T-helper 1 cell treated with Interleukin-12 subunit alpha and Interleukin-12 subunit beta and Interleukin-4 antibody, amounts not matched to agents 30 ng/mL and 1 ng/mL, for 36 hours (primary cell): ENCODE measurements around the gene TMEM175. TPM values are rescaled to one million over a fixed set of nuclear protein-coding genes. Genes with fewer than 3 reads are reported as not detected.
"Not testable (repeated sequence)": the region's sequence is repeated elsewhere in the genome, so short reads cannot be mapped to it uniquely, and the experiment has no call there.

Experiments used
- intact Hi-C: fragments of 100-400 bp; cut with micrococcal nuclease; formaldehyde crosslinking; loops from one replicate; pipeline ENCODE4 v1.15.1; 2024
- total RNA-seq: library from RNA; stranded (reverse); gene quantifications from 2 replicates; pipeline ENCODE4 v1.2.3, GENCODE V29; 2022

Gene TMEM175
- total RNA-seq, 1 donor from 2014 or later = 24.9 TPM

DNA sequence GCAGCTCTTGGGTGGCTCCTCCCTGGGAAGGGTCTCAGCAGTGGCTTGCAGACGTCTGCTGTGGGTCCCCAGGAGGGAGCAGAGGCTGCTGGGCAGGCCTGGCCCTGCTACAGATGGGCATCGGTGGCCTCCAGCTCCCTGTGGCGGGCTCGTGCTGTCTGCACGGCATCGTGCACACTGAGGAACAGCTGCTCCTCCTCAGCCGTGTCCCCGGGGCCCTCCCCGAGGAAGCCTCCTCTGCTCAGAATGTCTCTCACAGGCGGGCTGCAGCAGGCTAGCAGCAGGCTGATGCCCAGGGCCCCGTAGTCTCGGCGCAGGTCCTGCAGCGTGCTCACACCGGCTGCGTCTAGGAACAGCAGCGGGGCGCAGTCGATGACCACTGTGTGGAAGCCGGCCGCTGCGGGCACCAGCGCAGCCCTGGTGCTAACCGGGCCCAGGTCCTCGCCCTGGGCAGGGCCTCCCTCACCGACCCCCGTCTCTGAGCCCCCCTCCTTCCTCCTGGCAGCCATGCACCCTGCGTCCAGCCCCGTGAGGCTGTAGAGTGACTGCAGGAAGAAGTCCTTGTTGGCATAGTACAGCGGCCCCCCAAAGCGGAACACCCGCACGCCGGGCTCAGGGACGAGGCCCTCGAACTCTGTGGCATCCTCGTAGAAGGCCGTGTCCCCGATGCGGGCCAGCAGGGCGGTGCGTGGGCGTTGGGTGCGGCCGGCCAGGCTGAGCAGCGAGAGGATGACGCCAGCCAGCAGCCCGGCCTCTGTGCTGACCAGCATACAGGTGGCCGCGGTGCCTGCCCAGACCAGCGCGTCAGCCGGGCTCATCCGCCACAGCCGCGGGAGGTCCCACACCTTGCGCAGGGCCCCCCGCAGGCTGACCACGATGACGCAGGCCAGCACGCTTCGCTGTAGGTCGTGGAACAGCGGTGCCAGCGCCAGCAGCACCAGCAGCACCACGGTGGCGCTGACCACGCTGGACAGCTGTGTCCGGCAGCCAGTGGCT lies 56.8 kb downstream of the TMEM175 start:
- intact Hi-C loops = loop anchor here (10.0 kb wide), 2 partner anchors 514 to 744 kb away; no protein-coding TSS in a partner anchor

- intact Hi-C loops = loop anchor here (10.0 kb wide), 2 partner anchors 515 to 745 kb away; no protein-coding TSS in a partner anchor
These were observed 57.6 kb downstream of the TMEM175 start for GRCh38 chr4:989722-990471.

- intact Hi-C loops = no loop called here
These were observed 58.6 kb downstream of the TMEM175 start for GRCh38 chr4:990746-991367.

- intact Hi-C loops = no loop called here
These were observed 59.4 kb downstream of the TMEM175 start for GRCh38 chr4:991451-992296.

GRCh38 chr4:992297-993110 lies 60.2 kb downstream of the TMEM175 start:
- intact Hi-C loops = no loop called here

GRCh38 chr4:993111-994029 lies 61.1 kb downstream of the TMEM175 start, which contains the start of gene SLC26A1:
TSS of gene SLC26A1 (minus strand) at chr4:993404. CDS start at chr4:991703, 1,701 bp downstream.
- intact Hi-C loops = no loop called here

DNA sequence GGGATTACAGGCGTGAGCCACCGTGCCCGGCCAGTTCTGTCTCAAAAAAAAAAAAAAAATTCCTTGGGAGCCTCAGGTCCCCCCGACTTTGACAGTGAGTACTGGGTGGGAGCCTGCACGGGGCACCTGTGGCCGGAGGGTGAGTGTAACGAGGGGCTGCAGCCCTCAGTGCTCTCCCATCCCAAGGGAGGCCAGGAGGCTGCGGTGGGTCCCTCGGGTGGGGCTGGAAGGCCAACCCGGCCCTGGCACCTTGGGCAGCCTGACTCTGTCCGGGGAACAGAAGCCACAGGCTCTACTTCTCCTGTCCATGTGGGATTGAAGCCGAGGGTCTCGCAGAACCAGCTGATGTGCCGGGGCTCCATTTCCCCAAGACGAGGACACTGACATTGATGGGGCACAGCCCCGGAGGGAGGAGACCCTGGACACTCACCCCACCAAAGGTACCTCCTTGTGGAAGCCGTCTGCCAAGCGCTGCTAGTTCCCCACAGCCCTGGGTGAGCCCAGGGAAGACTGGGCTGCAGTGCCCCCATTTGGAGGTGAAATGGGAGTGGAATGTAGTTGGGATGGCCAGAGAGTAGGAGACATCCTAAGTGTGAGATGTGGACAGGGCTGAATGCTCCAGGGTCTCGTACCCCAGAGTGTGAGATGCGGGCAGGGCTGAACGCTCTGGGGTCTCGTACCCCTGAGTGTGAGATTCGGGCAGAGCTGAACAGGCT lies 63.2 kb downstream of the TMEM175 start:
- intact Hi-C loops = no loop called here

- intact Hi-C loops = no loop called here
These were observed 64.1 kb downstream of the TMEM175 start for GRCh38 chr4:996030-996996.

DNA sequence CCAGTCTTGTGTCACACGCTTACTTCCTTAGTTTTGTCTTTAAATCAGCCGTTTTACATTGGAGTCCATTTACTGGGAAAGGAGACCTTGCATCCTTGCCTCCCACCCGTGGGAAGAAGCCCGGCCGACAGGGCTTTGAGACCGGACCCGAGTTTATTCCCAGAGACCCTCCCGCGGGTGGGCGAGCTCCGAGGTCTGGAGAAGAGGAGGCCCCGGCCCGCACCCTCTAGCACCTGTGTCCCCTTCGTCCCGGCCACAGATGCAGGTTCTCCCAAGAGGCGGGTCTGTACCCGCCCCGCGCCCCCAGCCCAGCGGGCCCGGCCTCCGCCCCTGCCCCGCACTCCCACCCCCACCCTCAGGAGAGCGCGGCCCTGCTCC lies 64.7 kb downstream of the TMEM175 start:
- intact Hi-C loops = no loop called here

DNA sequence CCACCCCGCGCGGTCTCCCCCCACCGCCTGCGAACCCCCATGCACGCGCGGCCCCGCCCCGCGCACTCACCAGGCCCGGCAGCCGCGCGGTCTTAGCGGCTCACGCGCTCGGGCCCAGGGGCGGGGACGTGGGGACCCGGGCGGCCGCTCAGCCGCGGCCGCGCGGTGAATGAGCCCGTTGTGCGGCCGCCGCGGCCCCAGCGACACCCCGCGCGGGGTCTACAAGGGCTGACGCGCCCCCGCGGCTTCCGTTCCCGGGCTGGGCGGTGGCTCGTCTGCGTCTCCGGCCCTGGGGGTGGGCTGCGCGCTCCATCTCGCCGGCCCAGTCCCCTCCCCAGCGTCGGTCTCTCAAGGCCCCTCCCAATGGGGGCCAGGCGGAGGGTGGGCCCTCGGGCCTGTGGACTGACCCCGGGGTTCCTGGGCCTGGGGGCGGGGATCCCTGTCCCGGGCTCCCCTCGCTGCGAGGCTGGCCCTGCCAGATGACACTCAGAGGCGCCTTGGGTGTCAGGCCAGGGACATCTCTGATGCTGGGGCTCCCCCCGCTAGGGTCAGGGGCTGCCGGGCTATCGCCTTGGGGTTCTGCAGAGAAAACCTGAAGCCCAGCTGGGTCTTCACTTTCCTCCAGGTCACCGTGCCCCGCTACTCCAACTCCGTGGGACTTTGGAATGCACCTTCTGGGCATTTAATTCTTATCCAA lies 65.3 kb downstream of the TMEM175 start:
- intact Hi-C loops = no loop called here

DNA sequence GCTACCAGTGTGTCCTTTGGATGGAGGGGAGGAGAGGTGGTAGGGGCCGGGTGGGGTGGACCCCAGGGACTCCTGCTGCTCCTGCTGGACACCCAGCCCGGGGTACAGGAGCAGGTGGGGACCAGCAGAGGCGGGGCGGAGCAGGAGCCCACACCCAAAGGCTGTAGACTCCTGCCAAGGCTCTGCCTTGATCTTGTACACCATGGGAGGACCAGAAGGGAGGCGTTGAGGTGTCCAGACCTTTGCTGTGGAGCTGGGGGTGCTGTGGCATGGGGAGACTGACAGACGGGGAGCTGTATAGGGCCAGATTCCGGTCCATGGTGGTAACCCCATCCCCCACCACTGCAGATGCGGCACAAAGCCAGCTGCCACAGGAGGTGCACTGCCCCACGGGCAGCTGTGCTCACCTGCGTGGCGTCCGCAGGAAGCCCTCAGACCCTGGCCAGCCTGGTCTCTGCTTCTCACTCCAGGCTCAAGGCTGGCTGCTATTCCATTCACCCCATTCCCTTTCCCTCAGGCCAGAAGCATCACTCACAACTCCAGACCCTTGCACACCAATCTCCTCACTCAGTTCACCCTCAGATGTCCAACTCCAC lies 65.9 kb downstream of the TMEM175 start:
- intact Hi-C loops = no loop called here

DNA sequence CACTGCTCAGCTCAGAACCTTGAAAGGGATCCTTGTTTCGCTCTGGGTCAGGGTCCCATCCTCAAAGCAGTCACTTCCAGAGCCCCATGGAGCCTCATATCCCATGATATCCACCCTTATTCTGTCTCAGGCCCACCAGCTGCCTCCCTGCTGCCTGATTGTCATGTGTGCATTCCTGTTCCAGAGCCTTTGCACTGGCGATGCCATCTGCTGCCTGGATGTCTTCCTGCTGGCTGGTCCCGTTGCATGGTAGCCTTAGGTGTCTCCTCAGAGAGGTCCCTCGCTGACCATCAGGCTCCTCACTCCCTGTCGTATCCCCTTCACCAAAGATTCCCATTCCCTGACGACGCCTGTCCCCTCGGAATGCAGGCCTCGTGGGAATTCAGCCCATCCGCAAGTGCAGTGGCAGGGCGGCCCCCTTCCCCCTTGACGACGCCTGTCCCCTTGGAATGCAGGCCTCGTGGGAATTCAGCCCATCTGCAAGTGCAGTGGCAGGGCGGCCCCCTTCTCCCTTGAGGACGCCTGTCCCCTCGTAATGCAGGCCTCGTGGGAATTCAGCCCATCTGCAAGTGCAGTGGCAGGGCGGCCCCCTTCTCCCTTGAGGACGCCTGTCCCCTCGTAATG lies 67.1 kb downstream of the TMEM175 start:
- intact Hi-C loops = not testable (repeated sequence)

DNA sequence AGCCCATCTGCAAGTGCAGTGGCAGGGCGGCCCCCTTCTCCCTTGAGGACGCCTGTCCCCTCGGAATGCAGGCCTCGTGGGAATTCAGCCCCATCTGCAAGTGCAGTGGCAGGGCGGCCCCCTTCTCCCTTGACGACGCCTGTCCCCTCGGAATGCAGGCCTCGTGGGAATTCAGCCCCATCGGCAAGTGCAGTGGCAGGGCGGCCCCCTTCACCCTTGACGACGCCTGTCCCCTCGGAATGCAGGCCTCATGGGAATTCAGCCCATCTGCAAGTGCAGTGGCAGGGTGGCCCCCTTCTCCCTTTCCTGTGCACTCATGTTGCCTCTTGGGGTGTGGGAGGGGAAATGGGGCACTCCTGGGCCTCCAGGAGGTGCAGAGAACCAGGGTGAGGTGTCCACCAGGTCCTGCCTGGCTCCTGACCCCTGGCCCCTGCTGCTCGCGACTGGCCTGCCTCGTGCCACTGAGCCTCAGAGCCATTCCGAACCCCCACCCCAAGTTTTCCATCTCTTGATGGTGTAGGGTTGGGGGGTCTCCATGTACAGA lies 67.7 kb downstream of the TMEM175 start:
- intact Hi-C loops = no loop called here

GRCh38 chr4:1000686-1001260 lies 68.5 kb downstream of the TMEM175 start:
- intact Hi-C loops = no loop called here
